Measurements from ENCODE around the gene IPO8.

DNA sequence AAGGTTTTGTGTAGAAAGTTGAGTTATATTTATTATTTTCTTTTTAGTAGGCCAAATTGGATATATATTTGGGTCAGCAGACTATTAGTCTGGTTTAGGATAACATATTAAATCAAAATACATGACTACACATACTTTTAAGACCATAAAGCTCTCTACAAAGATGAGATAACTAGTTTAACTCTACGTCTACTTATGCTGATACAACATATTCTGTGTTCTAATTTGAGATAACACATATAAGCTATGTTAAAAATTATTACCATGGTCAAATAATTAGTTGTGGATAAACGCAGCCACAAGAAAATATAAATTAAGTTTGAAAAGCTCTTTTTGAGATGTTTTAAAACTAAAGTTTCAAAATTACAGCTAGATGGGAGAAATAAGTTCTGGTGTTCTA, 55.3 kb downstream of the IPO8 start:
- TF ChIP-seq, protein P1, sequence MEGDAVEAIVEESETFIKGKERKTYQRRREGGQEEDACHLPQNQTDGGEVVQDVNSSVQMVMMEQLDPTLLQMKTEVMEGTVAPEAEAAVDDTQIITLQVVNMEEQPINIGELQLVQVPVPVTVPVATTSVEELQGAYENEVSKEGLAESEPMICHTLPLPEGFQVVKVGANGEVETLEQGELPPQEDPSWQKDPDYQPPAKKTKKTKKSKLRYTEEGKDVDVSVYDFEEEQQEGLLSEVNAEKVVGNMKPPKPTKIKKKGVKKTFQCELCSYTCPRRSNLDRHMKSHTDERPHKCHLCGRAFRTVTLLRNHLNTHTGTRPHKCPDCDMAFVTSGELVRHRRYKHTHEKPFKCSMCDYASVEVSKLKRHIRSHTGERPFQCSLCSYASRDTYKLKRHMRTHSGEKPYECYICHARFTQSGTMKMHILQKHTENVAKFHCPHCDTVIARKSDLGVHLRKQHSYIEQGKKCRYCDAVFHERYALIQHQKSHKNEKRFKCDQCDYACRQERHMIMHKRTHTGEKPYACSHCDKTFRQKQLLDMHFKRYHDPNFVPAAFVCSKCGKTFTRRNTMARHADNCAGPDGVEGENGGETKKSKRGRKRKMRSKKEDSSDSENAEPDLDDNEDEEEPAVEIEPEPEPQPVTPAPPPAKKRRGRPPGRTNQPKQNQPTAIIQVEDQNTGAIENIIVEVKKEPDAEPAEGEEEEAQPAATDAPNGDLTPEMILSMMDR (conservative IDR thresholded peaks at IDR 0.05; ENCODE audit: low read depth, low read length): no peak
- TF ChIP-seq POLR2A (IDR thresholded peaks at IDR 0.05; ENCODE audit: low read depth, low read length) (no peak), RAD21 (IDR thresholded peaks at IDR 0.05; ENCODE audit: low read length) (no peak), MAZ (IDR thresholded peaks at IDR 0.05; ENCODE audit: borderline replicate concordance, low read depth, low read length) (no peak), CEBPB (IDR thresholded peaks at IDR 0.05; ENCODE audit: low read depth, low read length) (no peak), SMC3 (IDR thresholded peaks at IDR 0.05; ENCODE audit: low read depth, low read length) (no peak)
- TF ChIP-seq, protein P2, sequence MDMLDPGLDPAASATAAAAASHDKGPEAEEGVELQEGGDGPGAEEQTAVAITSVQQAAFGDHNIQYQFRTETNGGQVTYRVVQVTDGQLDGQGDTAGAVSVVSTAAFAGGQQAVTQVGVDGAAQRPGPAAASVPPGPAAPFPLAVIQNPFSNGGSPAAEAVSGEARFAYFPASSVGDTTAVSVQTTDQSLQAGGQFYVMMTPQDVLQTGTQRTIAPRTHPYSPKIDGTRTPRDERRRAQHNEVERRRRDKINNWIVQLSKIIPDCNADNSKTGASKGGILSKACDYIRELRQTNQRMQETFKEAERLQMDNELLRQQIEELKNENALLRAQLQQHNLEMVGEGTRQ (IDR thresholded peaks at IDR 0.05; ENCODE audit: low read depth, low read length): no peak
- TF ChIP-seq, protein P3, sequence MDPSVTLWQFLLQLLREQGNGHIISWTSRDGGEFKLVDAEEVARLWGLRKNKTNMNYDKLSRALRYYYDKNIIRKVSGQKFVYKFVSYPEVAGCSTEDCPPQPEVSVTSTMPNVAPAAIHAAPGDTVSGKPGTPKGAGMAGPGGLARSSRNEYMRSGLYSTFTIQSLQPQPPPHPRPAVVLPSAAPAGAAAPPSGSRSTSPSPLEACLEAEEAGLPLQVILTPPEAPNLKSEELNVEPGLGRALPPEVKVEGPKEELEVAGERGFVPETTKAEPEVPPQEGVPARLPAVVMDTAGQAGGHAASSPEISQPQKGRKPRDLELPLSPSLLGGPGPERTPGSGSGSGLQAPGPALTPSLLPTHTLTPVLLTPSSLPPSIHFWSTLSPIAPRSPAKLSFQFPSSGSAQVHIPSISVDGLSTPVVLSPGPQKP (IDR thresholded peaks at IDR 0.05; ENCODE audit: borderline replicate concordance, low read depth, low read length): no peak

All from IMR-90 (cell line).